Right lobe of liver (tissue), 6 donors: ENCODE results near the gene GRM2. TPM values are rescaled to one million over a fixed set of nuclear protein-coding genes. Genes with fewer than 3 reads are reported as not detected.

ENCODE experiments used
- ATAC-seq, 4 donors: fragments of 200-7000 bp; cut with Tn5 transposase; one replicate each; pipeline ENCODE4 v1.9.1; 2020; ENCODE audit warnings: mild to moderate bottlenecking in 4 of 4, moderate library complexity in 4 of 4
- DNase-seq, 3 donors: peaks; one replicate each; pipeline ENCODE4 v3.0.0-alpha.2; 2020
- H3K27ac ChIP-seq, 3 donors: fragments of 200-600 bp; one replicate each; pipeline ENCODE4 v1.8.0; 2022
- H3K27me3 ChIP-seq, 2 donors: fragments of 200-600 bp; one replicate each; pipeline ENCODE4 v1.8.0; 2022
- H3K36me3 ChIP-seq, 4 donors: fragments of 200-600 bp; sonication (generic) in 1 of 4; one replicate each; pipeline versions ENCODE4 v1.5.1 to v1.8.0; 2017 to 2022; ENCODE audit warnings: control low read depth in 1 of 4
- H3K4me1 ChIP-seq, 4 donors: fragments of 200-600 bp; sonication (generic) in 1 of 4; one replicate each; pipeline versions ENCODE4 v1.5.1 to v1.8.0; 2017 to 2022; ENCODE audit warnings: control low read depth in 1 of 4
- H3K4me3 ChIP-seq, 3 donors: fragments of 200-600 bp; one replicate each; pipeline ENCODE4 v1.8.0; 2022
- H3K9me3 ChIP-seq, 4 donors: fragments of 200-600 bp; sonication (generic) in 1 of 4; one replicate each; pipeline versions ENCODE4 v1.5.1 to v1.8.0; 2017 to 2022; ENCODE audit warnings: control low read depth in 1 of 4
- POLR2A ChIP-seq: fragments of 450-650 bp; IDR thresholded peaks from one replicate; pipeline ENCODE4 v1.6.1; 2017; ENCODE audit warnings: antibody characterized with exemption, mild to moderate bottlenecking
- WGBS: methylation state at CpG from one replicate; pipeline ENCODE4 v1.1.6; 2018; ENCODE audit warnings: low coverage, low lambda C conversion rate; ENCODE audit not compliant: insufficient coverage; ENCODE audit errors: missing lambda C conversion rate; 5-methylcytosine and 5-hydroxymethylcytosine counted together
- intact Hi-C, 2 donors: fragments of 100-400 bp; cut with DNase I; formaldehyde crosslinking; loops; one replicate each; pipeline versions ENCODE4 v1.11.2 to v1.14.1; 2022
- total RNA-seq, 6 experiments: library from RNA; depleted of rRNA in 2 of 6; stranded (reverse); fragments of >200 nt in 2 of 6; fragmentation: NEBNext Ultra II Directional in 3 of 6; extraction: Animal tissue kit (Norgen Biotek cat#: 25700) in 3 of 6; gene quantifications; one replicate each; pipeline versions ENCODE4 v1.1.0 to v1.2.4, GENCODE V29; 2016 to 2023
- TF ChIP-seq, protein P1 (sequence below), 4 donors: fragments of 200-600 bp in 3 of 4; fragments of 450-650 bp in 1 of 4; IDR thresholded peaks; one replicate each; pipeline versions ENCODE4 v1.5.1 to v1.8.0; 2016 to 2022; ENCODE audit warnings: antibody characterized with exemption in 4 of 4, mild to moderate bottlenecking in 2 of 4
- donor health status: DM: no; HTN: yes; CAD: no.
- donor health status: DM: no; HTN: no; CAD: no.
- donor health status: DM: no; HTN: no; CAD: no.
- donor health status: DM: no; HTN: yes; CAD: no.
- donor health status: DM: no; HTN: yes; CAD: no.

The GRM2 gene
- total RNA-seq, 6 experiments from 2014 or later, result 1.2 TPM; not detected in 5

DNA sequence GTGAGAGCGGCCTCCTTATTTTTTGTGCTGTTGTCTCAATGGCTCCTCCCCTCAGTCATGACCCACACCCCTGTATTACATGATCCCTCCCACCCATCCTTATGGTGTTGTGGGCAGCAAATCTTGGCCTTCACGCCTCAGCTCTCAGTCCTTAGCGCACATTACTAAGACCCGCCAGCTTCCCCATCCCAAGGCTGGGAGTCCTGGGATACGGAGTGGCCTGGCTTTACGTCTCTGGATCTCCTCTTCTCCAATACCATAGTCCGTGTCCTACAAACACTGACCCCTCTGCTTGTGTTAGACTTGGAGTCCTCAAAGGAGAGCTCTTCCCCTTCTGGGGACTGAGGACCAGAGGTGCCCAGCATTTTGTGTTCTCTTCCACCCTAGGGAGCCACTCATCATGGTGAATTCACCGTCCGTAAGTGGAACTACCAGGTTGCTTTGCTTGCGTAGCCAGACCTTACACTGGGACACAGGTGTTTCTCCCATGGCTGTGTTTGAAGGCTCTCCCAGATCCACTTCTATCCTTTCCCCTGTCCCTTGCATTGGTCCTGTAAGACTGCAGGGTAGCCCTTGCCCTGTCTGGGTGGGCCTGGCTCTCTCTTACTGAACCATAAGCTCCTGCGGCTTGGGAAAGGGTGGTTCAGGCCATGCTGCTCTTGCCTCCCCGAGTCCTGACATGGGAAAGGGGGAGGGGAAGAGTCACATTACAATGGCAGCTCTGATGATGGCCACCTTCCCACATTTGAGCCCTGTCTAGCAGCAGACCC, 13.6 kb downstream of the GRM2 start:
- no peak for DNase-seq
- TF ChIP-seq, protein P1, sequence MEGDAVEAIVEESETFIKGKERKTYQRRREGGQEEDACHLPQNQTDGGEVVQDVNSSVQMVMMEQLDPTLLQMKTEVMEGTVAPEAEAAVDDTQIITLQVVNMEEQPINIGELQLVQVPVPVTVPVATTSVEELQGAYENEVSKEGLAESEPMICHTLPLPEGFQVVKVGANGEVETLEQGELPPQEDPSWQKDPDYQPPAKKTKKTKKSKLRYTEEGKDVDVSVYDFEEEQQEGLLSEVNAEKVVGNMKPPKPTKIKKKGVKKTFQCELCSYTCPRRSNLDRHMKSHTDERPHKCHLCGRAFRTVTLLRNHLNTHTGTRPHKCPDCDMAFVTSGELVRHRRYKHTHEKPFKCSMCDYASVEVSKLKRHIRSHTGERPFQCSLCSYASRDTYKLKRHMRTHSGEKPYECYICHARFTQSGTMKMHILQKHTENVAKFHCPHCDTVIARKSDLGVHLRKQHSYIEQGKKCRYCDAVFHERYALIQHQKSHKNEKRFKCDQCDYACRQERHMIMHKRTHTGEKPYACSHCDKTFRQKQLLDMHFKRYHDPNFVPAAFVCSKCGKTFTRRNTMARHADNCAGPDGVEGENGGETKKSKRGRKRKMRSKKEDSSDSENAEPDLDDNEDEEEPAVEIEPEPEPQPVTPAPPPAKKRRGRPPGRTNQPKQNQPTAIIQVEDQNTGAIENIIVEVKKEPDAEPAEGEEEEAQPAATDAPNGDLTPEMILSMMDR (IDR thresholded peaks at IDR 0.05), result no peak
- TF ChIP-seq POLR2A, result no peak
- intact Hi-C loops, result no loop called here
- Histone ChIP-seq H3K27ac (no peak overlapping the region), H3K9me3 (no peaks in the 10 kb centered on the region), H3K4me3 (no peak overlapping the region), H3K4me1 (no peaks in the 10 kb centered on the region), H3K27me3 (no peaks in the 10 kb centered on the region), H3K36me3 (no peaks in the 10 kb centered on the region)
- ATAC-seq, result no peak
- 96% methylated on average over 7 of the region's 12 CpGs for WGBS

DNA sequence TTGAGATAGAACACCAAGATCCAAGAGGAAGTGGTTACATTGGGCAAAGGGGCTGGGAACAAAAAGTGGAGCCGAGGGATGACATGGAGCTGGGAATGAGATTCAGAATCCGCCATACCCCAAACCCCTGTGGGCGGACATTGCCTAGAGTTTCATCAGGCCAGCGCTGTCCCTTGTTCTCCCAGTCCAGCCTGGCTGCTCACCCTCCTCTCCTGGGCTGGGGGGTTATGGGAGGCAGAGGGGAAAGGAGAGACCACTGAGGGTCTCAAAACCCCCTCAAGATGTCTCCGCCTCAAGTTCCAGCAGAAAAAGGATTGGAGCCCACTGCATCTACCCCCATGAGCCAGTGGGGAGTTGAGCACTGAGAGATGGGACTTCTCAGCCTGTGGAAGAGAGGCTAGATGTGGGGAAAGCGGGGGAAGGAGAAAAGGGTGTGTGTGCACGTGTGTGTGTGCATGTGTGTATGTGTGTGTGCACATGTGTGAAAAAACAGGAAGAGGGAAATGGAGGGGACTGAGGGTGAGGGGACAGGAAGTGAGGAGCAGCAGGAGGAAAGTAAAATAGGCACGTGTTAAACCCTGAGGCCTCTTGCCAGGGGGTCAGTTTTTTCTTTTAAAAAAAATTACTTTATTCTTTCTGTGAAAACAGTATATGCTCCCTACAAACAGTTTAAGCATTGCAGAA, 14.3 kb downstream of the GRM2 start:
- 40% methylated on average over 4 of the region's 8 CpGs for WGBS
- DNase-seq (no peak), ATAC-seq (no peak)
- intact Hi-C loops, result no loop called here
- TF ChIP-seq POLR2A, result no peak
- no peaks in the 10 kb centered on the region for H3K36me3 ChIP-seq
- no peaks in the 10 kb centered on the region for H3K4me1 ChIP-seq
- no peaks in the 10 kb centered on the region for H3K27me3 ChIP-seq
- H3K27ac ChIP-seq, result no peak overlapping the region
- H3K4me3 ChIP-seq, result no peak overlapping the region
- no peaks in the 10 kb centered on the region for H3K9me3 ChIP-seq

DNA sequence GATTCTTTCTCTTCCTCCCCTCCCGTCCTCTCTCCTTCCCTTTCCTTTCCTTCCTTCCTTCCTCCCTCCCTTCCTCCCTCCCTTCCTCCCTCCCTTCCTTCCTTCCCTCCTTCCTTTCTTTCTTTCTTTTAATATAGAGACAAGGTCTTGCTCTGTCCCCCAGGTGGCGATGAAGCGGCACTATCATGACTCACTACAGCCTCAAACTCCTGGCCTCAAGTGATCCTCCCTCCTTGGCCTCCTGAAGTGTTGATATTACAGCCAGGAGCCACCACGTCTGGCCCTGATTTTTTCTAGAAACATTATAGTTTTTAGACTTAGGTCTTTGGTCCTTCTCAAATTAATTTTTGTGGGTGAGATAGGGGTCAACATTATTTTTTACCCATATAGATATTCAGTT, 15.5 kb downstream of the GRM2 start:
- 67% methylated on average over 3 of the region's 4 CpGs for WGBS
- ATAC-seq, result no peak
- DNase-seq, result no peak
- no peak overlapping the region for H3K4me3 ChIP-seq
- H3K36me3 ChIP-seq, result no peaks in the 10 kb centered on the region
- H3K9me3 ChIP-seq, result no peaks in the 10 kb centered on the region
- intact Hi-C loops, result no loop called here
- no peak overlapping the region for H3K27ac ChIP-seq
- no peaks in the 10 kb centered on the region for H3K27me3 ChIP-seq
- H3K4me1 ChIP-seq, result no peaks in the 10 kb centered on the region
- no peak for TF ChIP-seq POLR2A
- TF ChIP-seq, protein P1 (IDR thresholded peaks at IDR 0.05), result no peak

DNA sequence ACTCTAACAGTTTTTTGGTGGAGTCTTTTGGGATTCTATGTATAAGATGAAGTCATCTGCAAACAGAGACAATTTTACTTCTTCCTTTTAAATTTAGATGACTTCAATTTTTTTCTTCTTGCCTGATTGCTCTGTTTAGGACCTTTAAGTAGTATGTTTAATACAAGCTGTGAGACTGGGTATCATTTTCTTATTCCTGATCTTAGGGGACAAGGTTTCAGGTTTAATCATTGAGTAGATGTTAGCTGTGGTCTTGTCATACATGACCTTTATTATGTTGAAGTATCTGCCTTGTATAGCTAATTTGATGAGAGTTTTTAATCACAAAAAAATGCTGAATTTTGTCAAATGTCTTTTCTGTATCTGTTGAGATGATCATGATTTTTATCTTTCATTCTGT, 20.6 kb downstream of the GRM2 start:
- Histone ChIP-seq H3K9me3 (no peaks in the 10 kb centered on the region), H3K27me3 (no peaks in the 10 kb centered on the region), H3K4me3 (no peak overlapping the region), H3K27ac (no peak overlapping the region), H3K4me1 (no peaks in the 10 kb centered on the region), H3K36me3 (no peaks in the 10 kb centered on the region)
- intact Hi-C loops, result no loop called here
- ATAC-seq, result no peak
- no peak for DNase-seq
- TF ChIP-seq, protein P1 (IDR thresholded peaks at IDR 0.05), result no peak
- TF ChIP-seq POLR2A, result no peak

DNA sequence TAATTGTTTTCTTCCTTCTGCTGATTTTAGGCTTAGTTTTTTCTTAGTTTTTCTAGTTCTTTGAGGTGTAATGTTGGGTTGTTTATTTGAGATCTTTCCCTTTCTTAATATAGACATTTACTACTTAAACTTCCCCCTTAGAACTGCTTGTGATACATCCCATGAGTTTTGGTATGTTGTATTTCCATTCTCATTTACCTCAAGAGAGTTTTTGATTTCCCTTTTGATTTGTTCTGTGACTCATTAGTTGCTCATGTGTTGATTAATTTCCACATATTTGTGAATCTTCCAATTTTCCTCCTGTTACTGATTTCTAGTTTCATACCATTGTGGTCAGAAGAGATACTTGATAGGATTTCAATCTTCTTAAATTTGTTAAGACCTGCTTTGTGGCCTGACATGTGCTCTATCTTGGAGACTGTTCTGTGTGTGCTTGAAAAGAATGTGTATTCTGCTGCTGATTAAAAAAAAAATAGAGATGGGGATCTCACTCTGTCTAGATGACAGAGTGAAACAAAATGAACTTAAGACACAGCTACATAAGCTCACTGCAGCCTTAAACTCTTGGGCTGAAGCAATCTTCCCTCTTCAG, 22.3 kb downstream of the GRM2 start:
- Histone ChIP-seq H3K4me1 (no peaks in the 10 kb centered on the region), H3K9me3 (no peaks in the 10 kb centered on the region), H3K27me3 (no peaks in the 10 kb centered on the region), H3K36me3 (no peaks in the 10 kb centered on the region), H3K27ac (no peak overlapping the region), H3K4me3 (no peak overlapping the region)
- TF ChIP-seq, protein P1 (IDR thresholded peaks at IDR 0.05), result no peak
- TF ChIP-seq POLR2A, result no peak
- no peak for ATAC-seq
- intact Hi-C loops, result no loop called here
- DNase-seq, result no peak
